Common myeloid progenitor, CD34-positive (primary cell): ENCODE measurements around the gene IGSF10.

Experiments
- CTCF ChIA-PET: fragments of 350-600 bp; sonication (Branson Sonifier 250); formaldehyde crosslinking; loops from one replicate; lab custom pipeline; 2021; ENCODE audit warnings: antibody characterized with exemption; lab: Charles Lee
- POLR2A ChIA-PET: fragments of 350-600 bp; sonication (Branson Sonifier 250); formaldehyde crosslinking; loops from one replicate; lab custom pipeline; 2021; ENCODE audit warnings: antibody characterized with exemption; lab: Charles Lee
- DNase-seq, 3 donors: peaks; one replicate each; pipeline versions ENCODE4 v3.0.0 to v3.0.0-alpha.2; 2013
- H3K27ac ChIP-seq, 2 experiments: 1 replicate in 1 of 2; 2 replicates in 1 of 2; pipeline ENCODE4 v1.7.0; 2013; ENCODE audit warnings: inconsistent platforms in 2 of 2, low read length in 2 of 2, mild to moderate bottlenecking in 2 of 2, low read depth in 1 of 2, moderate library complexity in 1 of 2; ENCODE audit not compliant: severe bottlenecking in 2 of 2, insufficient read depth in 1 of 2, poor library complexity in 1 of 2
- H3K27me3 ChIP-seq, 5 experiments: replicated peaks in 2 of 5; 1 replicate in 3 of 5; 2 replicates in 2 of 5; pipeline versions ENCODE4 v1.6.1 to v1.7.0; 2013; ENCODE audit warnings: low read length in 4 of 5, mild to moderate bottlenecking in 2 of 5, moderate library complexity in 2 of 5, inconsistent platforms in 1 of 5; ENCODE audit not compliant: insufficient read depth in 5 of 5, control insufficient read depth in 4 of 5
- H3K36me3 ChIP-seq, 4 experiments: 1 replicate in 2 of 4; 2 replicates in 2 of 4; pipeline versions ENCODE4 v1.6.1 to v1.7.0; 2013; ENCODE audit warnings: low read length in 3 of 4, control low read depth in 1 of 4, mild to moderate bottlenecking in 1 of 4; ENCODE audit not compliant: control insufficient read depth in 4 of 4, insufficient read depth in 4 of 4
- H3K4me1 ChIP-seq, 4 experiments: 1 replicate in 3 of 4; 2 replicates in 1 of 4; pipeline versions ENCODE4 v1.6.1 to v1.7.1; 2013; ENCODE audit warnings: low read length in 3 of 4, mild to moderate bottlenecking in 3 of 4, control low read depth in 1 of 4, inconsistent platforms in 1 of 4, moderate library complexity in 1 of 4; ENCODE audit not compliant: control insufficient read depth in 4 of 4, insufficient read depth in 4 of 4; ENCODE audit errors: control extremely low read depth in 1 of 4
- H3K4me3 ChIP-seq, 7 experiments: 1 replicate in 4 of 7; 2 replicates in 3 of 7; pipeline versions ENCODE4 v1.5.1 to v1.7.0; 2013; ENCODE audit warnings: mild to moderate bottlenecking in 7 of 7, low read length in 6 of 7, moderate library complexity in 6 of 7, inconsistent platforms in 2 of 7, low read depth in 2 of 7, control low read depth in 1 of 7; ENCODE audit not compliant: insufficient read depth in 4 of 7, control insufficient read depth in 1 of 7; ENCODE audit errors: extremely low read depth in 1 of 7
- H3K9me3 ChIP-seq, 5 experiments: 1 replicate in 4 of 5; 2 replicates in 1 of 5; pipeline versions ENCODE4 v1.6.1 to v1.7.1; 2013; ENCODE audit warnings: low read length in 4 of 5, mild to moderate bottlenecking in 2 of 5, inconsistent platforms in 1 of 5, low read depth in 1 of 5, moderate library complexity in 1 of 5; ENCODE audit not compliant: control insufficient read depth in 4 of 5, insufficient read depth in 2 of 5; ENCODE audit errors: control extremely low read depth in 1 of 5
- WGBS: methylation state at CpG from one replicate; pipeline ENCODE4 v1.1.5; 2013; ENCODE audit not compliant: insufficient coverage; 5-methylcytosine and 5-hydroxymethylcytosine counted together

The IGSF10 gene

DNA sequence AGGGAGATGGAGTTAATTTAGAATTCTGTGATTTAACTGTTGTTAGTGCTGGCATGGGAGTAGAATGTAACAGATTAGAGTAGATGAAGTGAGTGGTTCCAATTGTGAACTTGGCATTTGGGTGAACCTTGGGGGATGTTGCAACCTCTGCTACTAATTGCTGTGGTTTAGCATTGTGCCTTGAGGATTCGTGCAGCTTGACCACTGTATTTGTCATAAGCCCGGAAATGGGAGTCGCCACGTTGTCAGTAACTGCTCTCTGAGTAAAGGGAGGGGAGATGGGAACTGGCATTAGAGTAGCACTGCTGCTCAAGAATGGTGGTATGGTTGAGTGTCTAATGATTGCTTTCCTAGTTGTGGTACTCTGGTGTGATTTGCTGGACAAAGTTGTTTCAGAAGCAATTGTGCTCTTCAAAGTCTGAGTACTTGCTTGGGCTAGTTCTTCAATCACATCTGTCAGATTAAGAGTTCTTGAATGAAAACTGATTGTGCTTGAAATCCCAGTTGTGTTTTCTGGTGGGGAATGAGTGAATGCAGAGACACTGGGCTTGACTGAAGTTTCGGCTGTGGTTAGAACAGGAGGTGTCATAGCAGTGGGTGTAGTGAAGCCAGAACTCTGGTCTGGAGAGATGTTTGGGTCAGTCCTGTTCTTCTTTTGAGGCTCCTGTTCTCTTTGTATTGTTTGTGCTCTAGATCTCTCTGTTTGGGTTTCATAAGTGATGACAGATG is 15.4 kb downstream of the IGSF10 start:
- ChIA-PET CTCF (no interaction called here), POLR2A (no interaction called here)
- DNase-seq = no peak
- H3K27ac ChIP-seq = no peak overlapping the region
- H3K4me3 ChIP-seq = no peak overlapping the region
- 97% methylated on average over 5 of the region's 5 CpGs for WGBS
- no peaks in the 10 kb centered on the region for H3K4me1 ChIP-seq
- H3K9me3 ChIP-seq = no peaks in the 10 kb centered on the region
- H3K27me3 ChIP-seq = no peaks in the 10 kb centered on the region
- H3K36me3 ChIP-seq = peaks cover 0 to 2% (median 0%) of the 10 kb centered on the region in 4 experiments

DNA sequence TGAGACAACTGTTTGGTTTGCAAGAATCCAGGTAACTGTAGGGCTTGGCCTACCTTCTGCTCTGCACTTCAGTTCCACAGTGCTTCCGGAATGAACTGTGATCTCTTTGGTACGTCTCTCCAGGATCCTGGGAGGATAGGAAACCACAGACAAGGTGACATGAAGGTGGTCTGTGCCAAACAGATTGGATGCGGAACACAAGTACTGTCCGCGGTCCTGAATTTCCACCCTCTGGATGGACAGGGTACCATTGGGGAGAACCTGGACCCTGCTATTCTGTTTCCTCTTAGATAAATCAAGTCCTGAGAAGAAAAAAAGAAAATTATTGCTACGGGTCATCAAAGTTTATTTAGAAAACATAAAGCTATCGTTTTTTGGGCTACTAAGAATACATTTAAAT is 17.3 kb downstream of the IGSF10 start:
- ChIA-PET CTCF (no interaction called here), POLR2A (no interaction called here)
- no peaks in the 10 kb centered on the region for H3K4me1 ChIP-seq
- H3K4me3 ChIP-seq = no peak overlapping the region
- no peak overlapping the region for H3K27ac ChIP-seq
- H3K9me3 ChIP-seq = no peaks in the 10 kb centered on the region
- no peak for DNase-seq
- H3K36me3 ChIP-seq = peaks cover 0 to 2% (median 0%) of the 10 kb centered on the region in 4 experiments
- WGBS = 94% methylated on average over 5 of the region's 7 CpGs
- H3K27me3 ChIP-seq = no peaks in the 10 kb centered on the region

GRCh38 chr3:151440940-151441339 is 19.9 kb downstream of the IGSF10 start:
- no peaks in the 10 kb centered on the region for H3K4me1 ChIP-seq
- WGBS = 100% methylated on average over 1 of the region's 1 CpG

GRCh38 chr3:151439652-151440125 is 21.2 kb downstream of the IGSF10 start:
- peak; percentile 77 to 89 (median 86) for DNase-seq

More at GRCh38 chr3:151440940-151441339, 19.9 kb downstream of the IGSF10 start:
- DNase-seq = no peak
- Histone ChIP-seq H3K27me3 (no peaks in the 10 kb centered on the region), H3K4me3 (no peak overlapping the region), H3K9me3 (no peaks in the 10 kb centered on the region), H3K27ac (no peak overlapping the region), H3K36me3 (peaks cover 0 to 7% (median 3%) of the 10 kb centered on the region in 4 experiments)
- ChIA-PET CTCF (interaction anchor here (1.1 to 7.5 kb wide), 7 partner anchors 9 to 479 kb away, joined by 3 to 61 read pairs (median 8); no protein-coding TSS in a partner anchor), POLR2A (no interaction called here)

GRCh38 chr3:151437906-151438305 is 23.0 kb downstream of the IGSF10 start:
- CTCF ChIA-PET = interaction anchor here (0.7 to 7.5 kb wide), 9 partner anchors 12 to 494 kb away, joined by 3 to 61 read pairs (median 7); no protein-coding TSS in a partner anchor
- H3K9me3 ChIP-seq = no peaks in the 10 kb centered on the region
- WGBS = 94% methylated on average over 6 of the region's 6 CpGs
- H3K27ac ChIP-seq = no peak overlapping the region
- no peaks in the 10 kb centered on the region for H3K27me3 ChIP-seq
- DNase-seq = no peak
- POLR2A ChIA-PET = no interaction called here
- no peak overlapping the region for H3K4me3 ChIP-seq
- peaks cover 0 to 16% (median 5%) of the 10 kb centered on the region in 4 experiments for H3K36me3 ChIP-seq
- no peaks in the 10 kb centered on the region for H3K4me1 ChIP-seq

More at GRCh38 chr3:151439652-151440125, 21.2 kb downstream of the IGSF10 start:
- 80% methylated on average over 1 of the region's 3 CpGs for WGBS
- Histone ChIP-seq H3K9me3 (no peaks in the 10 kb centered on the region), H3K36me3 (peaks cover 0 to 7% (median 2%) of the 10 kb centered on the region in 4 experiments), H3K27me3 (no peaks in the 10 kb centered on the region), H3K4me3 (no peak overlapping the region), H3K4me1 (no peaks in the 10 kb centered on the region), H3K27ac (no peak overlapping the region)
- ChIA-PET CTCF (interaction anchor here (0.6 to 7.5 kb wide), 17 partner anchors 9 to 480 kb away, joined by 3 to 61 read pairs (median 4); no protein-coding TSS in a partner anchor), POLR2A (interaction anchor here (0.6 to 0.9 kb wide), 2 partner anchors 10 to 759 kb away, joined by 3 to 8 read pairs; no protein-coding TSS in a partner anchor)

DNA sequence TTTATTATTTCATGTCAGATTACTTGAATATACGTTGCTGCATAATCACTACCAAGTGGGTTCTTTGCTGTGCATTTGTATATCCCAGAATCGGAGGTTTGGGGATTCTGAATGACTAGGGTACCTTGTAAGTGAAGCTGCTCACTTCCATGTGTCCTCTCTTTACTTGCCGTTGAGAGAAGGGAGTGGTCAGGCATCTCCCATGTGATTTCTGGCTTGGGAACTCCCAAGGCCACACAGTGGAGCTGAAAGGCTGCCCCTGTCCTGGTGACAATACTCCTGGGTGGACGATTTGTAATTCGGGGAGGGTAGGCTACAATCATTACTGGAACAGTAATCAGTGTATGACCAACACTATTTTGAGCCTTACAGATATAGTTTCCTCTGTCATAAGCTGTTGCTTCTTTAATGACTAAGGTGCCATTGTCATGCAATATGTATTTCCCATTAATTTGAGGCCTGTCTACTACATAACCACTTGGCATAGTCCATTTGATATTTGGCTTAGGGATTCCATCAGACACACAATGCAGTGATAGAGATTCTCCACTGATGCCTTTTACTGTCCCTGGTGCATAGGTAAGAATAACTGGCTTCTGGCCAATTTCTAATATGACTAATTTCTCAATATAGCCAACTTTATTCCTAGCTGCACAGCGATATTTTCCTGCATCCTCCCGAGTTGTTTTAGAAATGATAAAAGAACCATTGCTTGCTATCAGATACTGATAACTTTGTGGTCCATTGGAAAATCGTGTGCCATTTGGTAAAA is 24.0 kb downstream of the IGSF10 start:
- 95% methylated on average over 8 of the region's 8 CpGs for WGBS
- POLR2A ChIA-PET = no interaction called here
- Histone ChIP-seq H3K9me3 (no peaks in the 10 kb centered on the region), H3K27me3 (no peaks in the 10 kb centered on the region), H3K4me1 (peaks cover 0 to 3% (median 1%) of the 10 kb centered on the region in 4 experiments), H3K27ac (no peak overlapping the region), H3K4me3 (no peak overlapping the region), H3K36me3 (peaks cover 0 to 21% (median 5%) of the 10 kb centered on the region in 4 experiments)
- CTCF ChIA-PET = interaction anchor here (0.7 to 7.5 kb wide), 5 partner anchors 32 to 483 kb away, joined by 3 to 61 read pairs (median 9); no protein-coding TSS in a partner anchor
- DNase-seq = no peak
